GM12865 (cell line): ENCODE data around the gene SOX5.
A peak's percentile ranks its signal among the peaks of the same experiment; 100 is the strongest.

Experiments used
- DNase-seq: peaks from one replicate; pipeline ENCODE4 v3.0.0; 2010; ENCODE audit warnings: low read depth
- H3K4me3 ChIP-seq: 2 replicates; pipeline ENCODE4 v1.5.1; 2011; ENCODE audit warnings: mild to moderate bottlenecking, low read depth, low read length, control low read depth
- TF ChIP-seq, protein P1 (sequence below): IDR thresholded peaks from 2 replicates; pipeline ENCODE4 v1.5.1; 2011; ENCODE audit warnings: low read length, control low read depth, low read depth, inconsistent platforms; ENCODE audit not compliant: insufficient read depth; ENCODE audit errors: missing control alignments

SOX5 gene

DNA sequence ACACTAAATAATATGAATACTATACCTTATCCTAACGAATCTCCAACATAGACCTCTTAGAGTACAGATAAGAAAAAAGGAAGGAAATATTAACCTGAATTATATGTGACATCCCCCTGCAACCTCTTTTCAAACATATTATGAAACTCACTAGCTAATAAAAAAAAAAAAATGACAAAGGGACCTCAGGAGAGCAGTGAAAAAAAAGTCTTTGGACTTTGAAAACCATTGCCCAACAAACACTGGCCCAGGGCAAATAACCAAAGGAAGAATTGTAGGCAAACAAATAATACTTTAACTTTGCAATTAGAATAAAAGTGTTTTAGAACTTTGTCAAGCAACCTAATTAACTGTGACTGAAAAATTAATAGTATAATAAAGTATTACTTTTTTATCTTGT is 7.7 kb downstream of the SOX5 start:
- TF ChIP-seq, protein P1, sequence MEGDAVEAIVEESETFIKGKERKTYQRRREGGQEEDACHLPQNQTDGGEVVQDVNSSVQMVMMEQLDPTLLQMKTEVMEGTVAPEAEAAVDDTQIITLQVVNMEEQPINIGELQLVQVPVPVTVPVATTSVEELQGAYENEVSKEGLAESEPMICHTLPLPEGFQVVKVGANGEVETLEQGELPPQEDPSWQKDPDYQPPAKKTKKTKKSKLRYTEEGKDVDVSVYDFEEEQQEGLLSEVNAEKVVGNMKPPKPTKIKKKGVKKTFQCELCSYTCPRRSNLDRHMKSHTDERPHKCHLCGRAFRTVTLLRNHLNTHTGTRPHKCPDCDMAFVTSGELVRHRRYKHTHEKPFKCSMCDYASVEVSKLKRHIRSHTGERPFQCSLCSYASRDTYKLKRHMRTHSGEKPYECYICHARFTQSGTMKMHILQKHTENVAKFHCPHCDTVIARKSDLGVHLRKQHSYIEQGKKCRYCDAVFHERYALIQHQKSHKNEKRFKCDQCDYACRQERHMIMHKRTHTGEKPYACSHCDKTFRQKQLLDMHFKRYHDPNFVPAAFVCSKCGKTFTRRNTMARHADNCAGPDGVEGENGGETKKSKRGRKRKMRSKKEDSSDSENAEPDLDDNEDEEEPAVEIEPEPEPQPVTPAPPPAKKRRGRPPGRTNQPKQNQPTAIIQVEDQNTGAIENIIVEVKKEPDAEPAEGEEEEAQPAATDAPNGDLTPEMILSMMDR, result no peak
- no peak overlapping the region for H3K4me3 ChIP-seq
- DNase-seq, result no peak

DNA sequence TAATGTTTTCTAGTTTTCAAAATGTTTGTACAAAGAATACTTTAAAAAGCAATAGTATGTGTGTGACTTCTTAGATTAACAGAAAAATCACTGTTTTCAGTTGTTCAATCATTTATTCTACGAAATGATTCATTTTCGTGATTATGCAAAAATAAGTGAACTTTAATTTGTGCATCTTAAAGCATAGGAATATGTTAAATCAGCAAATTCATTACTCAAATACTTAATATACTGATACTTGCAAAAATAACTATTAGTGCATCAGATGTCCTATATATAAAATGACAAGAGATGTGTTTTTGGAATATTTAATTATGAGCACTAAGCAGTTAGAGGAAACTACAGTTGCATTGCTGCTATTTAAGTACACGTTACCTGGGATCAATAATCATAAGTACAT is 11.0 kb downstream of the SOX5 start:
- no peak for DNase-seq
- no peak overlapping the region for H3K4me3 ChIP-seq
- TF ChIP-seq, protein P1, result no peak

DNA sequence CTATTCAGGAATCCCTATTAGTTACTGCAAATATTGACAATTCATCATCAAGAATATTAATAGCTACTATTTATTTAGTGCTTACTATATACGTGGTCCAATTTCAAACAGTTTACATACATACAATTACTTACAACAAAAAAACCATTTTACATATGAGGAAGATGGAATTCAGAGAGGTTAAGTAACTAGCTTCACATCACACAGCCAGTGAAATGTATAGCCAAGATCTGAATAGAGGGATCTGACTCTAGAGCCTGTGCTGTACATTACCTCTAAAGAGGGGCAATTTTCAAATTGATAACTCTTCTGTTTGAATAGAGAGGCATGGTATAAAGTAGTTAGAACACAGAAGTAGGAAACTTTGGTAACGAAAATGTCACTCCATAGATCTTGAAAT is 18.3 kb downstream of the SOX5 start:
- H3K4me3 ChIP-seq, result no peak overlapping the region
- TF ChIP-seq, protein P1, result no peak
- DNase-seq, result no peak

DNA sequence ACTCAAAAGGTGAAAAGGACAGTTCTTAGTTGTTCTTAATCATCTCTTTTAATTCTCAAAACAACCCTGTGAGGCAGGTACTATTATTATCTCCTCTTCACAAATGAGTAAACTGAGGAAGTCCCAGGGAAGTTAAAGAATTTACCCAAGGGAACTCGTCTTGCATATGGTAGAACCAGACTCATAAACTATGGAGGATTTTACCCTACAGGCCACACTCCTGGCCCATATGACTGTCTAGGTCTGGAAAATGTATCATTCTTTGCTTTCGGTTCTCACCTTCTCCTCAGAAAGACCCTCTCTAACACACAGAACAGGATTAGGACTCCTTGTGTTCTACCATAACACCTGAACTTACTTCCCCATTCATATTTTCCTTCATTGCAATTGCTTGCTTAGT is 18.9 kb downstream of the SOX5 start:
- no peak for DNase-seq
- no peak overlapping the region for H3K4me3 ChIP-seq
- TF ChIP-seq, protein P1, result no peak

DNA sequence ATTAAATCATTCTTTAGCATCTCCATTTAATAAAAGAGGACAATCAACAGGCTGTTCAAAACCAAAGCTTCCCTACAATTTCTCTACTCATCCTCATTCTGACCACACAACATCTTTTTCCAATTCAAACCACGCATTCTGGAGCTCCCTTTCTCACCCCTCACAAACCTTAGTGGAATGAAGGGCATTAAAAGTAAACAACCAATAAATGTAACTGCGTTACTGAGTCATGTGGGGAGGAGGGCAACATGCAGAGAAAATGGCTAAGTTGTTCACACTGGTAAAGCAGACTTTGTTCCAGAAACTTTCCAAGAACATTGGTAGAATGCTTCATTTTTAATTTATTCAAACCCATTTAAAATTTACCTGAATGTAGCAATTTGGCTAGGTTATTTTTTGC is 19.6 kb downstream of the SOX5 start:
- no peak for DNase-seq
- TF ChIP-seq, protein P1, result no peak
- no peak overlapping the region for H3K4me3 ChIP-seq

DNA sequence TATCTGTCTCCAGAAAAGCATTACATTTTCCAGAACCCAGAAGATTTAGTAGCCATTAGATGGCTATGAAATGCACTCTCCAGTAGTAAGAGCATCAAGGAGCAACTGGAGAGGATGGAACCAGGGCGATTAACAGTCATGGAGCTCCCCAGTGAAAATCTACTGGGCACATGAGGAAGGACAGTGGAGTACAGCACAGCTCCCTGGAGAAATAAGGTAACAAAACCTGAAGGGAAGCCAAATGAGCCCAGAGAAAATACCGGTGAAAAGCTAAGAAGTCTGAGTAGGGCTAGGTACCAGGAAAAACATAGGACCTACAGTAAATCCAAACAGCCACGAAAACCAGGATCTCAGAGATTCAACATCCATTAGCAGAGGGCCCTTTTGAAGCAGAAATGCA is 21.6 kb downstream of the SOX5 start:
- no peak overlapping the region for H3K4me3 ChIP-seq
- DNase-seq, result no peak
- TF ChIP-seq, protein P1, result no peak

DNA sequence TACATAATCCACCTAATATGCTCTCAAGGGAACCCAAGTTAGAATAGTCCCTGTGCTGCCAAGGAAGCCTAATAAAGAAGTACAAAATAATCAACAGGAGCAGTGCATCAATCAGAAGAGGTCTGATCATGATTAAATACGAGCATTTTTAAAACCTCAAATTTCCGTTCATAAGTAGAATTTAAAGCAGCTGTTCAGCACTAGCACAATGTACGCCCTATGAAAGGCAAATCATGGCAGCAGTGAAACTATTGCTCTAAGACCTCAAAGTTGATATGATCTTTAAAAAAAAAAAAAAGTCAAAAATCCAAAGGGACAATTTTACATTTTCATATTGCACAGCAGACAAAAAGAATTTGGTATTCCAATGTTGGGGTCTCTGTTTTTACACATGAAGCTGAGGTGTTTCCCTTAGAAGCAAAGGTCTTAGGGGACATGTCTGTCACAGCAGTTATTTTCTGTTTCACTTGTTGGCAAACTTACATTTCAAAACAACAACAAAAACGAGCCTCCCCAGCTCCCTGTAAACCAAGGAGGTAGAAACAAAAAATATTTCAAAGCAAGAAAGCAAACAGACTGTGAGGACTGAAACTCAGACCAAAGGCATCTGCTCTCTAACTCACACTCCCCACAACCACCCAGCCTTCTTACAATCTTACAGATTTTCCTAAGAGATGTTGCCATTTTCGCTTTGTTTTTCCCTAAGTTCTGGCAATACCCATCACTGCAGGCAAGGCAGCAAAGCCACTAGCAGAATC is 28.2 kb downstream of the SOX5 start:
- H3K4me3 ChIP-seq, result no peak overlapping the region
- DNase-seq, result peak; percentile 32
- TF ChIP-seq, protein P1, result no peak
